Thyroid gland (tissue), 4 donors: Measurements from ENCODE around the gene MAMLD1.

Experiments used
- POLR2A ChIP-seq, 2 donors: fragments of 450-650 bp; IDR thresholded peaks; one replicate each; pipeline ENCODE4 v1.6.1; 2017; ENCODE audit warnings: antibody characterized with exemption in 2 of 2, mild to moderate bottlenecking in 2 of 2, moderate library complexity in 1 of 2
- TF ChIP-seq, protein P1 (sequence below), 6 experiments: fragments of 200-600 bp in 3 of 6; fragments of 450-650 bp in 3 of 6; sonication (generic) in 3 of 6; IDR thresholded peaks; one replicate each; pipeline ENCODE4 v1.5.1; 2016 to 2019; ENCODE audit warnings: antibody characterized with exemption in 6 of 6, mild to moderate bottlenecking in 2 of 6, inconsistent platforms in 1 of 6, moderate library complexity in 1 of 6

DNA sequence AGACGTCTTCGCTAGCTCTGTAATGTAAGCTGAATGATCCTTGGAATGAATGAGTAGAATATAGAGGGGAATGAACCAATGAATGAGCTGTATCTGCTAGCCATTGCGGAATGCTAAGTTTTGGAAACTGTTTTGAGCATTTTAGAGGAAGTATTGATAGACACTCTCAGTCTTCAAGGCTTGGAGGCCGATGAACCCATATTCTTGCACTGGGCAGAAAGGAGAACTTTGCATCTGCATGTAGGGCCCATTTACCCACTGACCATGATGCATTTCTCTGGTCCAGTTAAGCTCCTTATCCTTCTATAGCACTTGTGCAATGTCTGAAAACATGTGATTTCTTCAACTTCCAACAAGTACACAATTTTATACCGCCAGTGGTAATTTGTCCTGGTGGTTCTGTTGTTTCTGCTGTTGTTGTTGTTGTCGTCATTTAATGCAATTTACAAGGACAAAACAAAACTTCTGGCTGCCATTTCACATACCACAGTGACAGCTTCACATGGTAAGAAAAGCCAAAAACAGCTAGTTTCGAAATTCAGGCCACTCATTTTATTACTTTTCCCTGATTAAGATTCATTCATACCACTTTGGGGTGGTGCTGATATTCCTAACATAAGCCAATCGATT is 120.4 kb downstream of the MAMLD1 start:
- TF ChIP-seq, protein P1, sequence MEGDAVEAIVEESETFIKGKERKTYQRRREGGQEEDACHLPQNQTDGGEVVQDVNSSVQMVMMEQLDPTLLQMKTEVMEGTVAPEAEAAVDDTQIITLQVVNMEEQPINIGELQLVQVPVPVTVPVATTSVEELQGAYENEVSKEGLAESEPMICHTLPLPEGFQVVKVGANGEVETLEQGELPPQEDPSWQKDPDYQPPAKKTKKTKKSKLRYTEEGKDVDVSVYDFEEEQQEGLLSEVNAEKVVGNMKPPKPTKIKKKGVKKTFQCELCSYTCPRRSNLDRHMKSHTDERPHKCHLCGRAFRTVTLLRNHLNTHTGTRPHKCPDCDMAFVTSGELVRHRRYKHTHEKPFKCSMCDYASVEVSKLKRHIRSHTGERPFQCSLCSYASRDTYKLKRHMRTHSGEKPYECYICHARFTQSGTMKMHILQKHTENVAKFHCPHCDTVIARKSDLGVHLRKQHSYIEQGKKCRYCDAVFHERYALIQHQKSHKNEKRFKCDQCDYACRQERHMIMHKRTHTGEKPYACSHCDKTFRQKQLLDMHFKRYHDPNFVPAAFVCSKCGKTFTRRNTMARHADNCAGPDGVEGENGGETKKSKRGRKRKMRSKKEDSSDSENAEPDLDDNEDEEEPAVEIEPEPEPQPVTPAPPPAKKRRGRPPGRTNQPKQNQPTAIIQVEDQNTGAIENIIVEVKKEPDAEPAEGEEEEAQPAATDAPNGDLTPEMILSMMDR (IDR thresholded peaks at IDR 0.05), result no peak
- TF ChIP-seq POLR2A (IDR thresholded peaks at IDR 0.05), result no peak
